Gastrocnemius medialis (tissue), 4 donors: ENCODE data around the gene SMIM28.

Source experiments
- POLR2A ChIP-seq, 2 donors: fragments of 450-650 bp; IDR thresholded peaks; one replicate each; pipeline ENCODE4 v1.6.1; 2017; ENCODE audit warnings: antibody characterized with exemption in 2 of 2, mild to moderate bottlenecking in 2 of 2, moderate library complexity in 2 of 2
- TF ChIP-seq, protein P1 (sequence below), 5 experiments: fragments of 450-650 bp in 3 of 5; fragments of 200-600 bp in 2 of 5; sonication (generic) in 2 of 5; IDR thresholded peaks in 4 of 5; conservative IDR thresholded peaks in 1 of 5; 1 replicate in 4 of 5; 2 replicates in 1 of 5; pipeline ENCODE4 v1.5.1; 2016 to 2019; ENCODE audit warnings: antibody characterized with exemption in 5 of 5, mild to moderate bottlenecking in 3 of 5, moderate library complexity in 3 of 5

DNA sequence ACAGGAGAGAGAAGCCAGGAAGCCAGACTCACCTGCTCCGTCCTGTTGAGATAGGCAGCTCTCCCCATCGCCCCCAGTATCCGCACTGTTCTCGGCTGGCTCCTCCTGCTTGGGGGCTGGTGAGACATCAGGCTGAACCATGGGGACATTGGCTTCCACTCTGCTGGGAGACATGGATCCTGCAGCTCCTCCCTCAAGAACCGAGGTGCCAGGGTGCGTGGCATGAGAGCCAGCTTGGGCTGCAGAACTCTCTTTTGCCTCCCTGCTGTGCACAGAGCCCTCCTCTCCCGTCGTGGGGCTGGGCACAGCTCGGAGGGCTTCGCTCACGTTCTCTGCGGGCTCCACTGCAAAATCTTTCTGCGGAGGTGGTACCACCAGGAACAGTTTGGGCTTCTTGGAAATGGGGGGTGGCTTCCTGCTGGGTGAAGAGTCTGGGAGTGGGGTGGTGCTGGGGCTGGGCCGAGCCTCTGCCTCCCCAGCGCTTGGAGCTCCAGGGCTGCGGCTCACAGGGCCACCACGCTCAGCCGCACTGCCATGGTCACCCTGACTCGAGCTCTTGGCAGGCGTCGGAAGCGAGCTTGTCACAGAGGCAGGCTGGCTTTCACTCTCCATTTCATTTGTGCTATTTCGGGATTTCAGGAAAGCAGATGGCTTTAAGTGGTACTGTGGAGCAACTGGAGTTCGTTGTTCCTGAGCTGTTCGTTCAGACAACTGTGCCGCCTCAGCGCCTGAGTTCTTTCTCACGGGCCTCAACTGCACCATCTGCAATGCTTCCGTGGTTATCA, 52.8 kb downstream of the SMIM28 start:
- TF ChIP-seq, protein P1, sequence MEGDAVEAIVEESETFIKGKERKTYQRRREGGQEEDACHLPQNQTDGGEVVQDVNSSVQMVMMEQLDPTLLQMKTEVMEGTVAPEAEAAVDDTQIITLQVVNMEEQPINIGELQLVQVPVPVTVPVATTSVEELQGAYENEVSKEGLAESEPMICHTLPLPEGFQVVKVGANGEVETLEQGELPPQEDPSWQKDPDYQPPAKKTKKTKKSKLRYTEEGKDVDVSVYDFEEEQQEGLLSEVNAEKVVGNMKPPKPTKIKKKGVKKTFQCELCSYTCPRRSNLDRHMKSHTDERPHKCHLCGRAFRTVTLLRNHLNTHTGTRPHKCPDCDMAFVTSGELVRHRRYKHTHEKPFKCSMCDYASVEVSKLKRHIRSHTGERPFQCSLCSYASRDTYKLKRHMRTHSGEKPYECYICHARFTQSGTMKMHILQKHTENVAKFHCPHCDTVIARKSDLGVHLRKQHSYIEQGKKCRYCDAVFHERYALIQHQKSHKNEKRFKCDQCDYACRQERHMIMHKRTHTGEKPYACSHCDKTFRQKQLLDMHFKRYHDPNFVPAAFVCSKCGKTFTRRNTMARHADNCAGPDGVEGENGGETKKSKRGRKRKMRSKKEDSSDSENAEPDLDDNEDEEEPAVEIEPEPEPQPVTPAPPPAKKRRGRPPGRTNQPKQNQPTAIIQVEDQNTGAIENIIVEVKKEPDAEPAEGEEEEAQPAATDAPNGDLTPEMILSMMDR (IDR thresholded peaks at IDR 0.05 in 4 of 5, conservative IDR thresholded peaks at IDR 0.05 in 1 of 5) = no peak
- no peak for TF ChIP-seq POLR2A (IDR thresholded peaks at IDR 0.05)
